Peyer's patch (tissue), 4 donors: Measurements from ENCODE around the gene CARD10. TPM values are rescaled to one million over a fixed set of nuclear protein-coding genes. Genes with fewer than 3 reads are reported as not detected.

Experiments used
- DNase-seq, 3 donors: peaks; one replicate each; pipeline ENCODE4 v3.0.0-alpha.2; 2017 to 2019
- H3K27ac ChIP-seq, 4 donors: fragments of 200-600 bp; sonication (generic); one replicate each; pipeline ENCODE4 v1.5.1; 2016 to 2019
- H3K27me3 ChIP-seq, 2 donors: fragments of 200-600 bp; sonication (generic); one replicate each; pipeline ENCODE4 v1.5.1; 2019
- H3K36me3 ChIP-seq, 3 donors: fragments of 200-600 bp; sonication (generic); one replicate each; pipeline ENCODE4 v1.5.1; 2016 to 2019
- H3K4me1 ChIP-seq, 4 donors: fragments of 200-600 bp; sonication (generic); one replicate each; pipeline ENCODE4 v1.5.1; 2016 to 2019
- H3K4me3 ChIP-seq, 4 donors: fragments of 200-600 bp; sonication (generic); 1 replicate in 3 of 4; 2 replicates in 1 of 4; pipeline ENCODE4 v1.5.1; 2016 to 2019; ENCODE audit warnings: mild to moderate bottlenecking in 1 of 4
- H3K9me3 ChIP-seq, 4 donors: fragments of 200-600 bp; sonication (generic); one replicate each; pipeline ENCODE4 v1.5.1; 2016 to 2019; ENCODE audit warnings: mild to moderate bottlenecking in 1 of 4
- POLR2A ChIP-seq, 2 donors: fragments of 450-650 bp; IDR thresholded peaks; one replicate each; pipeline ENCODE4 v1.5.1; 2017; ENCODE audit warnings: antibody characterized with exemption in 2 of 2, mild to moderate bottlenecking in 2 of 2, moderate library complexity in 2 of 2
- total RNA-seq, 4 donors: library from RNA; depleted of rRNA; stranded (reverse); fragments of >200 nt; gene quantifications; one replicate each; pipeline ENCODE4 v1.1.0, GENCODE V29; 2016
- TF ChIP-seq, protein P1 (sequence below), 6 experiments: fragments of 450-650 bp in 4 of 6; fragments of 200-600 bp in 2 of 6; sonication (generic) in 1 of 6; IDR thresholded peaks; one replicate each; pipeline ENCODE4 v1.5.1; 2017 to 2019; ENCODE audit warnings: antibody characterized with exemption in 6 of 6, mild to moderate bottlenecking in 3 of 6, moderate library complexity in 1 of 6

The CARD10 gene
- total RNA-seq, 4 donors from 2014 or later = 74.3 to 142 (median 123) TPM

DNA sequence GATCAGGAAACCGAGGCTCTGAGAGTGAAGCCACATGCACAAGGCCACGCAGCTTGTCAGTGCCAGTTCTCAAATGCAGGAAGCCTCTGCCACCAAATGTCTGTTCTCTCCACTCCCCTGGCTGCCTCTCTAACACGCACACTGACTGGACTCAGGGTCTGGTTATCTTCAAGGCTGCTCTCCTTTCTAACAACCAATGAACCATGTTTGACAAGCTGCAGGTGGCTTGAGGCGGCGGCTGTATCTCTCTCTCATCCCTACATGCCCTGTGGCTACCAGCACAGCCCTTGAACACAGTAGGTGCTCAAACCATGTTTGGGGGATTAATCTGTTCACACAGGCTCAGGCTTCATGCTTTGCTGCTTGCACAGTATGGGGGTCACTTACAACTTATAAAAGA, 56.8 kb downstream of the CARD10 start:
- no peak for TF ChIP-seq POLR2A (IDR thresholded peaks at IDR 0.05)
- TF ChIP-seq, protein P1, sequence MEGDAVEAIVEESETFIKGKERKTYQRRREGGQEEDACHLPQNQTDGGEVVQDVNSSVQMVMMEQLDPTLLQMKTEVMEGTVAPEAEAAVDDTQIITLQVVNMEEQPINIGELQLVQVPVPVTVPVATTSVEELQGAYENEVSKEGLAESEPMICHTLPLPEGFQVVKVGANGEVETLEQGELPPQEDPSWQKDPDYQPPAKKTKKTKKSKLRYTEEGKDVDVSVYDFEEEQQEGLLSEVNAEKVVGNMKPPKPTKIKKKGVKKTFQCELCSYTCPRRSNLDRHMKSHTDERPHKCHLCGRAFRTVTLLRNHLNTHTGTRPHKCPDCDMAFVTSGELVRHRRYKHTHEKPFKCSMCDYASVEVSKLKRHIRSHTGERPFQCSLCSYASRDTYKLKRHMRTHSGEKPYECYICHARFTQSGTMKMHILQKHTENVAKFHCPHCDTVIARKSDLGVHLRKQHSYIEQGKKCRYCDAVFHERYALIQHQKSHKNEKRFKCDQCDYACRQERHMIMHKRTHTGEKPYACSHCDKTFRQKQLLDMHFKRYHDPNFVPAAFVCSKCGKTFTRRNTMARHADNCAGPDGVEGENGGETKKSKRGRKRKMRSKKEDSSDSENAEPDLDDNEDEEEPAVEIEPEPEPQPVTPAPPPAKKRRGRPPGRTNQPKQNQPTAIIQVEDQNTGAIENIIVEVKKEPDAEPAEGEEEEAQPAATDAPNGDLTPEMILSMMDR (IDR thresholded peaks at IDR 0.05) = no peak
- Histone ChIP-seq H3K4me1 (peaks cover 0 to 5% (median 2%) of the 10 kb centered on the region in 4 donors), H3K27me3 (no peaks in the 10 kb centered on the region), H3K4me3 (no peak overlapping the region), H3K36me3 (peaks cover 0 to 6% (median 0%) of the 10 kb centered on the region in 3 donors), H3K27ac (no peak overlapping the region), H3K9me3 (no peaks in the 10 kb centered on the region)
- no peak for DNase-seq

DNA sequence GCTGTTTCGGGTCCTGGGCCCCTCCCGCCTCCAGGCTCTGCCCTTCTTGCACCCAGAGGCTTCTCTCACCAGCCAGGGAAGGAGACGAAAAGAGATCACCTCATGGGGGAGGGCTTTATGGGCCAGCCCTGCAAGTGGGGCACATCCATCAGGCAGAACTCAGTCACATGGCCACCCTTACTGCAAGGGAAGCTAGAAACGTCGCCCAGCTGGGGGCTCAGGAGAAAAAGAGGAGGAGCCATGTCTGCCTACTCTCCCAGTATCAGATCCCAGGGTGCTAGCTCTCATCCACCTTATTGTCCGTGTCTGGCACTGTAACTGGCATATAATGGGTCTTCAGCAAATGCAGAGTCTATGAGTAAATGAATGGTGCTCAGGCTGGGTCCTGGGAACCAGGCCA, 57.3 kb downstream of the CARD10 start:
- TF ChIP-seq POLR2A (IDR thresholded peaks at IDR 0.05) = no peak
- TF ChIP-seq, protein P1 (IDR thresholded peaks at IDR 0.05) = no peak
- Histone ChIP-seq H3K4me3 (no peak overlapping the region), H3K27me3 (no peaks in the 10 kb centered on the region), H3K4me1 (peaks cover 0 to 5% (median 2%) of the 10 kb centered on the region in 4 donors), H3K9me3 (no peaks in the 10 kb centered on the region), H3K36me3 (peaks cover 0 to 3% (median 0%) of the 10 kb centered on the region in 3 donors), H3K27ac (no peak overlapping the region)
- DNase-seq = no peak

DNA sequence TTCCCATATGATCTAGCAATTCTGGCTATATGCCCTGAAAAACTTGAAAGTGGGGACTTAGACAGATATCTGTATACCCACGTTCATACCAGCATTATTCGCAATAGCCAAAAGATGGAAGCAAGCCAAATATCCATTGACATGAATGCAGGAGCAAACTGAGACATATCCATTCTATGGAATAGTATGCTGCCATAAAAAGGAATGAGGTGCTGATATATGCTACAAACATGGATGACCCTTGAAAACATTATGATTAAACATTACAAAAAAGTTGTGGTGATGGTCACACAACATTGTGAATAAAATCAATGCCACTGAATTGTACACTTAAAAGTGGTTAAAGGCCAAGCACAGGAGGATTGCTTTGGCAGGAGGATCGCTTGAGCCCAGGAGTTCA, 58.5 kb downstream of the CARD10 start:
- peaks cover 0 to 7% (median 3%) of the 10 kb centered on the region in 4 donors for H3K4me1 ChIP-seq
- no peaks in the 10 kb centered on the region for H3K9me3 ChIP-seq
- H3K27me3 ChIP-seq = no peaks in the 10 kb centered on the region
- H3K27ac ChIP-seq = no peak overlapping the region
- H3K4me3 ChIP-seq = no peak overlapping the region
- TF ChIP-seq, protein P1 (IDR thresholded peaks at IDR 0.05) = no peak
- TF ChIP-seq POLR2A (IDR thresholded peaks at IDR 0.05) = no peak
- H3K36me3 ChIP-seq = no peaks in the 10 kb centered on the region
- no peak for DNase-seq

DNA sequence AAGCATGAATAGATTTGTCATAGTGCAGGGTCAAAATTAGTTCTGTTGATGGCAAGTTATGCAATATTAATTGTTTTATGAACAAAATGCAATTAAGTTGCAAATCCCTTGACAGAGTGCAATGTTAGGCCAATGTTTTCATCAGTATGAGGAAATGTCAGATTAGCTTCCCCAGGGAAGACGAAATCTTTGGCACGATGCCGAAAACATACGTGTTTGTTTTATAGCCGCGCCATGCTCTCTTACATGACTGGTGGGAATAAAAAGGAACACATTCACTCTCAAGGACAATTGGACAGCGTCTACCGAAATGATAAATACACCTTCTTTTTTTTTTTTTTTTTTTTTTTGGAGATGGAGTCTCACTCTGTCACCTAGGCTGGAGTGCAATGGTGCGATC, 60.0 kb downstream of the CARD10 start:
- H3K4me3 ChIP-seq = no peak overlapping the region
- no peaks in the 10 kb centered on the region for H3K27me3 ChIP-seq
- H3K4me1 ChIP-seq = peaks cover 0 to 13% (median 3%) of the 10 kb centered on the region in 4 donors
- peak in 1 of 3 donors; percentile 86 for DNase-seq
- no peaks in the 10 kb centered on the region for H3K9me3 ChIP-seq
- H3K27ac ChIP-seq = no peak overlapping the region
- TF ChIP-seq, protein P1 (IDR thresholded peaks at IDR 0.05) = no peak
- no peak for TF ChIP-seq POLR2A (IDR thresholded peaks at IDR 0.05)
- H3K36me3 ChIP-seq = no peaks in the 10 kb centered on the region

DNA sequence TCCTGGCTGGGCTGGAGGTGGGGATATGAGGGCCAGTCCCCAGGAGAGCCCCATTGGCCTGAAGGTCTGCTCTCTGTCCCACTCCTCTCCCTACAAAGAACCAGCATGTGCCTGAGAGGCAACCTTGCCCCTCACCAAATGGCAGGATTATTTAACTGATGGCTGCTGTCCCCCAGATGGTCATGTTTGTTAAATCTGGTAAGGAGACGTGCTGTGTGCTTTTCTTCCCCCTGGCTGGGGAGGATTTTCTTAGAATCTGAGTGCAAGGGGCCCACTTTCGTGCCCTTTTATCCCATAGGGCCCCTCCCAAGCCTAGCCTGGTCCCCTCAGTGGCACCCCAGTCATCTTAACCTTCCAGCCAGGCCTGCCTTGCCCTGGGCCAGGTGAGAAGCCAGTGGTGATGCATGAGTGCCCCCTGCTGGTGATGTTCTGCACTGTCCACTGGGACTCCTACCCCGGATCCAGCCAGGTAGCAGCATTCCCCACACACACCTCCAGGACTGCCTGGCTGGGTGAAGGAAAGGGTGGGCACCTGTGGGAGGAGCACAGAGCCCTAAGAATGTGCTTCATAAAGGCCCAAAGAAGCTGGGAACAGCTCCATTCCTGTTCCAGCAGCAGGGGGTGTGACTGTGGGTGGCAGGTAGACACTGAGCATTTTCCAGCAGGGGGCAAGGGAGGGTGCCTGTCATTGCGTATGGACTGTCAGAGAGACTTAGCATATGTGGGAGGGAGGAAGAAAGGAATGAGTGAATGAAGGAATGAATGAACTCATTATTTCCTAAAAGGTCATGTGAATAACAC, 61.9 kb downstream of the CARD10 start:
- Histone ChIP-seq H3K9me3 (no peaks in the 10 kb centered on the region), H3K36me3 (no peaks in the 10 kb centered on the region), H3K27ac (no peak overlapping the region), H3K4me3 (no peak overlapping the region), H3K27me3 (no peaks in the 10 kb centered on the region), H3K4me1 (peaks cover 0 to 13% (median 3%) of the 10 kb centered on the region in 4 donors)
- TF ChIP-seq, protein P1 (IDR thresholded peaks at IDR 0.05) = peak; percentile 68 to 98 (median 92)
- TF ChIP-seq POLR2A (IDR thresholded peaks at IDR 0.05) = no peak
- peak; percentile 78 to 92 (median 89) for DNase-seq
